Neural cell (in vitro differentiated cells): Measurements from ENCODE around the gene TRERF1.

ENCODE experiments used
- EZH2 ChIP-seq: fragments of 200-600, 300-800 bp; shearing (Covaris generic), sonication (generic); IDR thresholded peaks from 2 replicates; pipeline ENCODE4 v1.6.1; 2014; ENCODE audit warnings: antibody characterized with exemption, low read length, borderline replicate concordance, mild to moderate bottlenecking; ENCODE audit not compliant: insufficient read depth, poor library complexity, severe bottlenecking
- POLR2AphosphoS5 ChIP-seq: IDR thresholded peaks from 2 replicates; pipeline ENCODE4 v1.6.1; 2012
- TF ChIP-seq, protein P1 (sequence below): fragments of 450-650 bp; IDR thresholded peaks from 2 replicates; pipeline ENCODE4 v1.5.1; 2014; ENCODE audit warnings: antibody characterized with exemption, mild to moderate bottlenecking, moderate library complexity; ENCODE audit not compliant: poor library complexity, severe bottlenecking

DNA sequence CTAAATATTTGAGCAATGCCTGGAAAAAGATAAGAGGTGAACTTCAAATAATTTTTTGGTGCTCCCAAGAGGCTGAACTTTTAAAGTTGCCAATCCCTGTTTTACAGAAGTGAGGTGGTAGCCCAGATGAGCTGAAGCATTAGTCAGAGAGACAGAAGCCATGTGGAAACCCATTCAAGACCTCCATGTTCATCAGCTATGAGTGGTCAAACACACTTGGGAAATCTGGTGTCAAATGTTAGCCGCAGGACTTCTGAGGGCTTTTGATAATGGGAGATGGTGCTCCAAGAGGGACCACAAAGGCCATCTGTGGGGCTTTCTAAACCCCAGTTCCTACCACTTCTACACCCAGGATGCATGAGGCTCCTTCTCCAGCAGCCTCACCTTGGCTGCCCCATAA lies 156.5 kb downstream of the TRERF1 start:
- TF ChIP-seq, protein P1, sequence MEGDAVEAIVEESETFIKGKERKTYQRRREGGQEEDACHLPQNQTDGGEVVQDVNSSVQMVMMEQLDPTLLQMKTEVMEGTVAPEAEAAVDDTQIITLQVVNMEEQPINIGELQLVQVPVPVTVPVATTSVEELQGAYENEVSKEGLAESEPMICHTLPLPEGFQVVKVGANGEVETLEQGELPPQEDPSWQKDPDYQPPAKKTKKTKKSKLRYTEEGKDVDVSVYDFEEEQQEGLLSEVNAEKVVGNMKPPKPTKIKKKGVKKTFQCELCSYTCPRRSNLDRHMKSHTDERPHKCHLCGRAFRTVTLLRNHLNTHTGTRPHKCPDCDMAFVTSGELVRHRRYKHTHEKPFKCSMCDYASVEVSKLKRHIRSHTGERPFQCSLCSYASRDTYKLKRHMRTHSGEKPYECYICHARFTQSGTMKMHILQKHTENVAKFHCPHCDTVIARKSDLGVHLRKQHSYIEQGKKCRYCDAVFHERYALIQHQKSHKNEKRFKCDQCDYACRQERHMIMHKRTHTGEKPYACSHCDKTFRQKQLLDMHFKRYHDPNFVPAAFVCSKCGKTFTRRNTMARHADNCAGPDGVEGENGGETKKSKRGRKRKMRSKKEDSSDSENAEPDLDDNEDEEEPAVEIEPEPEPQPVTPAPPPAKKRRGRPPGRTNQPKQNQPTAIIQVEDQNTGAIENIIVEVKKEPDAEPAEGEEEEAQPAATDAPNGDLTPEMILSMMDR = no peak
- TF ChIP-seq POLR2AphosphoS5 (no peak), EZH2 (no peak)
